ENCODE results near the gene FTSJ1.

FTSJ1 gene

GRCh38 chrX:48470833-48471118 lies 5.2 kb upstream of the FTSJ1 start:
- DNase-seq: no peak

GRCh38 chrX:48471504-48471903 lies 4.5 kb upstream of the FTSJ1 start:
- DNase-seq: no peak

- DNase-seq: no peak
These were observed 3.8 kb upstream of the FTSJ1 start for GRCh38 chrX:48472225-48472624.

DNA sequence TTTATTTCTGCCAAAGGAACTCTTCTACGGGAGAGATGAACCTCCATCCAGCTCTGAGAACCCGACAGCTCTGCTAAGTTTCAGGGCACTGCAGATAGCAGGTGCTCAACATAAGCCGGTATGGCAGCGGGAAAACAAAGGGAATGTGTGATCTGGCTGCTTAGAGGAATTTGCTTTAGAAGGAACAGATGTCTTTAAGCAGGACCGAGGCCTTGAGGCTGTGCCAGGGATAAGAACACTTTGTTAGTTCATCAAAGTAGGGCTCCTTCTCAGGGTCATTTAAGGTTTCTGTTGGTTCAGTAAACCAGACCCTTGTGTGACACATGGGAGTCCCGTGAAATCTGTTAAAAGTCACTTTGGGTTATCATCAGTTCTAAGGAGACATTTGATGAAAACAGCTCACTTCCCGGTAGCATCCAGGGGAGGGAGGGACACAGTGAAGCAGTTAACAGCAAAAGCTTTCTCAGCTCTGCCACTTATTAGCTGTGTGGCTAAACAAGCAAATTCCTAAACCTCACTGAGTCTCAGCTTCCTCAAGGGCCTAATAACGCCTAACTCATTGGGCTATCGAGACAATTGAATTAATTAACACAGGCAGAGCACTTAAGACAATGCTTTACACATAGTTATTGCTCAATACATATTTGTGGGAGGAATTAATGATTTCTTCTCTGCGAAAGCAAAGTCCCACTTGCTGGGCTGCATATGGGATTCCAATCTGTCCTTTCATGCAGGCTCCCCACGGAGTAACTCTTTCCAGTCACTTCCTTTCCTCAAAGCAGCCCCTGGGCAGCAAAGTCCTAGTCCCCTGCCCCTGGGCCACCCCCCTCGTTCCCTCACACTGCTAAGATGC lies 2.9 kb upstream of the FTSJ1 start:
- DNase-seq: no peak

DNA sequence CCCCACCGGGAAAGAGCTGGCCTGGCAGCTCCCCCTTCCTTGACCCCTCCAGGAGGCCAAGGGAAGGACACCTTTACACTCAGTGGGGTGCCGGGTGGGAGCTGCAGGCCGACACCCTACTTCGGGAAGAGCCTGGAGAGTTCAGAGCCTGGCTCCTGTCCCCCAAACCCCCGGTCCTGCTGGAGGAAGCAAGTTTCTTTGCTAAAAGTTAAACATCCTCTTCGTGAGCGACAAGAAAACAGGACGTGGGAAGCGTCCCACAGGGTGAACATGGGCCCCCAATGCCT lies 2.4 kb upstream of the FTSJ1 start:
- no peak for DNase-seq

DNA sequence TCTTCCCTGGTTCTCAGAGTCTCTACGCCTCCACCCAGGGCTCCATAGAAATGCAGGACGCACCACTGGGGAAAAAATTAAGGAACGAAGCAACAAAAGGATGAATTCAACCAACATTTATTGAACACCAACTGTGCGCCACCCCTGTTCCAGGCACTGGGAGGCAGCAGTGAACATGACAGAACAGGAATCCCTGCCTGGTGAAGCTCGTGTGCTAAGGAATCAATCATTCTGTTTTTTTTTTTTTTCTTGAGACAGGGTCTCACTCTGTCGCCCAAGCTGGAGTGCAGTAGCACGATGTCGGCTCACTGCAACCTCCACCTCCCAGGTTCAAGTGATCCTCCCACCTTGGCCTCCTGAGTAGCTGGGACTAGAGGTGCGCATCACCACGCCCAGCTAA lies 1.9 kb upstream of the FTSJ1 start:
- no peak for DNase-seq

- no peak for DNase-seq
These were observed 1.4 kb upstream of the FTSJ1 start for GRCh38 chrX:48474581-48474980.

DNA sequence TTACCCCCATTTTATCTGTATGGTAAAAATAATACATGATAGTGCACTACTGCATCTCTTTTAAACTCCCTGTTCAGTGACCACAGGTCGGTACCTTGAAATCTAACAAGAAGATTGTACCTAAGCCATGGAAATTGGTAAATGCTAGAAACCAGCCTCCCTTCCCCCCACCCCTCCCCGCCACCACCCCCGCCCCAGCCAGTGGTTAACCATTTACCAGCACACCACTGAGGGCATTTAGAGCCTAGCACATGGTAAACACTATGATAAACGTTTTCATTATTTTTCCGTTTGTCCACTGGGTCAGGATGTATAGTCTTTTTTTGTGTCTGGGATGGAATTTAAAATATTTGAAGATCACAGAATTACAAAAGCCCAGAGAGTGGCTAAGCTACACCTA lies 703 bp upstream of the FTSJ1 start:
- no peak for DNase-seq

- DNase-seq: no peak
These were observed 920 bp downstream of the FTSJ1 start for GRCh38 chrX:48476919-48477318.

- DNase-seq: no peak
These were observed 2.2 kb downstream of the FTSJ1 start for GRCh38 chrX:48477960-48478755.

DNA sequence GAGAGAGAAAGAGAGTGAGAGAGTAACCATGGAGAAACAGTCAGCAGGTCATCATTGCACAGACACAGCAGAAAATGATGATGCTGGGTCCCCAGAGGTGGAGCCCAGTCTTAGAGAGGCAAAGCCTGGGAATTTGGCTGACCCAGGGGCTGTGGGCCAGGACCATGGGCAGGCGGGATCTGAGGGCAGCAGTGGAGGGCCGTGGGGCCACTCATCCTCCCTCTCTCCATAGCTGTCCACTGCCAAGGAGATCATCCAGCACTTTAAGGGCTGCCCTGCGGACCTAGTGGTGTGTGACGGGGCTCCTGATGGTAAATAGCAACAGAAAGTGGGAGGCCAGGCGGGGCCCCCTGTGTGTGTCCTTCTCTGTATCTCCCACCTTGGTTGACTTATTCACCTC lies 2.8 kb downstream of the FTSJ1 start:
- no peak for DNase-seq

GRCh38 chrX:48480142-48480541 lies 4.1 kb downstream of the FTSJ1 start:
- no peak for DNase-seq

- DNase-seq: no peak
These were observed 4.6 kb downstream of the FTSJ1 start for GRCh38 chrX:48480583-48480982.

DNA sequence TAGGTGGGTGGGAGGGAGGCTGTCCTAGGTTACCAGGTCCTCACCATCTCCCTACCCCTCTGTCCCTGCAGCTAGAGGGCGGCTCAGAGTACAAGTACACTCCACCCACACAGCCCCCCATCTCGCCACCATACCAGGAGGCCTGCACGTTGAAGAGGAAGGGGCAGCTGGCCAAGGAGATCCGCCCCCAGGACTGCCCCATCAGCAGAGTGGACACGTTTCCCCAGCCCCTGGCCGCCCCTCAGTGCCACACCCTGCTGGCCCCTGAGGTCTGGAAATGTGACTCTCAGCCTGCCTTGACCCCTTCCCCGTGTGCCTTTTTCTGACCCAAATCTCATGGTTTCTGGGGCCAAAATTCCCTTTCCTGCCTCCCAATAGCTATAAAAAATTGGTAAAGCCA lies 6.5 kb downstream of the FTSJ1 start:
- DNase-seq: no peak

- DNase-seq: no peak
These were observed 11.4 kb downstream of the FTSJ1 start for GRCh38 chrX:48487362-48487798.

GRCh38 chrX:48488034-48488433 lies 12.0 kb downstream of the FTSJ1 start:
- DNase-seq: no peak

DNA sequence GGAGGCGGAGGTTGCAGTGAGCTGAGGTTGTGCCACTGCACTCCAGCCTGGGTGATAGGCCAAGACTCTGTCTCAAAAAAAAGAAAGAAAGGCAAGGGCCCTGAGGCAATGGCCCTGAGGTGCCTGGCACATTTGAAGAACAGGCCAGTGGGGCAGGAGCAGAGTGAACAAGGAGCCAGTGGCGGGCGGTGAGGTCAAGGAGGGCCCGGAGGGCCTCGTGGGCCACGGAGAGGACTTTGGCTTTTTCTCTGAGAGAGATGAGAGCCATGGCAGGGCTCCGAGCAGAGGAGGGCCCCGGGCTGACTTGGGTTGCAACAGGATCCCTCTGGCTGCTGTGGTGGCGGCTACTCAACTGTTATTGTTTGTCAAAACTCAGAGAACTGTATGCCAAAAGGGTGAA lies 13.3 kb downstream of the FTSJ1 start:
- no peak for DNase-seq

DNA sequence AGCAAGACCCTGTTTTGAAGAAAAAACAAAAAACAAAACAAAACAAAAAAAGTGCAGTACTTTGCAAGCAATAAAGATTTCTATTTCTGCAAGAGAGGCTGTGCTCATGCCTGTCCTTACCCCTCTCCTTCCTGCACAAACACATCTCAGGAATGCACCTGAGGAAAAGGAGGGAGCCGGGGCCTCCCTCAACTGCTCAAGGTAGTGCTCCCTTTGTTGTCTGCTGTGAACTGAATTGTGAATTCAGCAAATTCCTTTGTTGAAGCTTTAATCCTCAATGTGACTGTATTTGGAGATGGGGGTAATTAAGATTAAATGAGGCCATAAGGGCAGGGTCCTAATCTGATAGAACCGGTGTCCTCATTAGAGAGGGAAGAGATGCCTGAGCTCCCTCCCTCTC lies 13.9 kb downstream of the FTSJ1 start:
- DNase-seq: no peak

DNA sequence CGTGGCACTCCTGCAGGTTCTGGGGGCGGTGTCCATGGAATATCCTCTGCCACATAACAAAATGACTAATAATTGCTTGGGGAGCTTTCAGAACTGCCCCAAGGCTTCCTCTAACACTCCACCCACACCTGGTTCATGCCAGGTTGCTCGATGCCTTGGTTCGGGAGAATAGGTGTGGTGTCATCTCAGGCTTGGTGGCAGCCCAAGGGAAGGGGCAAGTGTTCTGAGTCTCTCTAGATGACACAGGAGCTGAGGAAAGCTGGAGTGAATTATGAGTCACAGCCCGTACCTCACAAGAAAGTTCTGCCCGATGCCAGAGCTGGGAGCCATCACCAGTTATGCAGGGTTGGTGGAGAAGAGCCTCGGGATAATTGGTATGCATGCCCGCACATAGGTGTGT lies 14.7 kb downstream of the FTSJ1 start:
- no peak for DNase-seq

DNA sequence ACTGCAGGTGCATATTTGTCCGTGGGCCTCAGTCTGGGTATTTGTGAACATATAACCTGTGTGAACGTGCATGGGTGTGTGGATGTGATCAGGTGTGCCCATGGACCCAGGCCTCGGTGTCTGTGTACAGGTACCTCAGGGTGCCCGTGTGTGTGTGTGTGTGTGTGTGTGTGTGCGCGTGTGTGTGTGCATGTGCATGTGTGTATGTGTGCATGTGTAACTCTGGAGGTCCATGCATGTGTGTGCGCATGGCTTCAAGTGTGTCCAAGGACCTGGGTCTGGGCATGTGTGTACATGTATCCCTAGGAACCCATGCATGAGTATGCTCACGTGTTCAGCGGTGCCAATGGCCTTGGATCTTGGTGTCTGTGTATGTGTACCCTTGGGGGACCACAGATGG lies 15.8 kb downstream of the FTSJ1 start:
- no peak for DNase-seq

- no peak for DNase-seq
These were observed 16.4 kb downstream of the FTSJ1 start for GRCh38 chrX:48492293-48492910.

GRCh38 chrX:48493890-48494364 lies 17.9 kb downstream of the FTSJ1 start:
- DNase-seq: no peak

DNA sequence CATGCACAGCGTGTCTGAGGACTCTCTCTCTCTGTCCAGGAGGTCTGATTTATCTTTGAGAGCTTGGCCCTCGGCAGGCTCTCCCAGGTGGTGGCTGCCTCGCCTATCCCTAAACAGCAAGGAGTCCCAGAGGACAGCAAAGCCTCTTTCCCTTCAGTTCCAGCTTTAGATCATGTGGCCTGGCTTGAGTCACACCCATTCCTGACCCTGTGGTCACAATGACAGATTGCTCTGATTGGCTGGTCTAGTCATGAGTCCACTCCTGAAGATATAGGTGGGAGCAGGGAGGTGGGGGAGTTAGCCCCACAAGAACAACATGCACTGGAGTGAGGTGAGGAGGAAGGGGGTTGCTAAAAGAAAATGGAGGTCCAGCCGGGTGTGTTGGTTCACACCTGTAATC lies 20.7 kb downstream of the FTSJ1 start:
- no peak for DNase-seq

GRCh38 chrX:48497871-48498270 lies 21.9 kb downstream of the FTSJ1 start:
- DNase-seq: no peak

All from effector CD8-positive, alpha-beta T cell (primary cell).